GM19455 (cell line): ENCODE results near the gene NEXN.
"Not testable (repeated sequence)": the region's sequence is repeated elsewhere in the genome, so short reads cannot be mapped to it uniquely, and the experiment has no call there.

Experiments used
- ATAC-seq: cut with Tn5 transposase; IDR thresholded peaks from one replicate; pipeline ENCODE4 v1.9.1; 2021; ENCODE audit not compliant: unreplicated experiment

The NEXN gene

DNA sequence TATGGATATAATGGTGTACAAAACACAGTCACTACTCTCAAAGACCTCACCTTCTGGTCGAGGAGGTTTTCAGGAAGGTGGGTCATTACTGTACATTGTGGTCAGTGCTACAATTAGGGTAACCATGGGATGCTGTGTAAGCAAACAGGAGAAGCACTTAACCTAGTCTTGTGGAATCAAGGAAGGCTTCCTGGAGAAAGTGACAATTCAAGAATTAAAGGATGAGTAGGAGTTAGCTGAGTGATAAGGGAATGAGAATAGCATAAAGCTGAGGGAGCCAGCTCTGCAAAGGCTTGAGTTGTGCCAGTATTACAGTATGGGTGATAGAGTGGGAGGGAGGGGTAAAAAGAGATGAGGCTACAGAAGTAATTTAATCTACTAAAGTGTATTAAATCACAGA is 17.2 kb downstream of the NEXN start:
- ATAC-seq: no peak

DNA sequence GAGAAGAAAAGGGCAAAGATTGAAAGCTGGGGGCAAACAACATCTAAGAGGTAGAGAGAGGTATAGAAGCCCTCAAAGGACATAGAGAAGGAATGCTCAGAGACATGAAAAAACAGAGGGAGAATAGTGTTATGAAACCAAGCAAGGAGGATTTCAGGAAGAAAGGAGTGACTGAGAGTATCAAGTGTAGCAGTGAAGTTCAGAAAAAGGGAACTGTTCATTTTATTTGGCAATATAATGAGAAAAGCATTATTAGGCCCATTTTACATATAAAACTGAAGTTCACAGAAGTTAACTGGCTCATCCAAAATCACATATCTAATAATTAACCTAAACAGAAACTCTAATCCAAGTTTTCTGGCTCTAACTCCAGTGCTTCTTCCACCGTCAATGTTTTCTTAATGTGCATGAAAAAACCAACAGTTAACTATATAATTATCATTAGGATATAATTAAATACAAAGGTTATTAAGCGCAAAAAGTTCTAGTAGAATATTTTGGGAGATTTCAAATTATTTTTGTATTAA is 17.7 kb downstream of the NEXN start:
- ATAC-seq: no peak

DNA sequence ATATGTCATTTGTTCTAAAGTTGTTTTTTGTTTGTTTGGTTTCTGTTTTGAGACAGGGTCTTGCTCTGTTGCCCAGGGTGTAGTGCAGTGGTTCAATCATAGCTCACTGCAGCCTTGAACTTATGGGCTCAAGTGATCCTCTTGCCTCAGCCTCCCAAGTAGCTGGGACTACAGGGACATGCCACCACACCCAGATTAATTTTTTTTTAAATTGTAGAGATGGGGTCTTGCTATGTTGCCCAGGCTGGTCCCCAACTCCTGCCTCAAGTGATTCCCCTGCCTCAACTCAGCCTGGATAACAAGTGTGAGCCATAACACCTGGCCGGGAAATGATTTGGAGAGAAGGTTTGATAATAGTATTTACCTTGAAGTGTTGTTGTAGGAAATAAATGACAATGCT is 18.2 kb downstream of the NEXN start:
- no peak for ATAC-seq

- ATAC-seq: no peak
Measured at GRCh38 chr1:77910116-77910515, 21.7 kb downstream of the NEXN start.

DNA sequence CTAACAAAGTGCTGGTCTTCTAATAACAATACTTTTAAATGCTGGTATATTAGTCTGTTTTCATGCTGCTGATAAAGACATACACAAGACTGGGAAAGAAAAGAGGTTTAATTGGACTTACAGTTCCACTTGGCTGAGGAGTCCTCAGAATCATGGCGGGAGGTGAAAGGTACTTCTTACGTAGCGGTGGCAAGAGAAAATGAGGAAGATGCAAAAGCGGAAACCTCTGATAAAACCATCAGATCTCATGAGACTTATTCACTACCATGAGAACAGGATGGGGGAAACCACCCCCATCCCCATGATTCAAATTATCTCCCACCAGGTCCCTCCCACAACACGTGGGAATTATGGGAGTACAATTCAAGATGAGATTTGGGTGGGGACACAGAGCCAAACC is 30.5 kb downstream of the NEXN start:
- not testable (repeated sequence) for ATAC-seq

DNA sequence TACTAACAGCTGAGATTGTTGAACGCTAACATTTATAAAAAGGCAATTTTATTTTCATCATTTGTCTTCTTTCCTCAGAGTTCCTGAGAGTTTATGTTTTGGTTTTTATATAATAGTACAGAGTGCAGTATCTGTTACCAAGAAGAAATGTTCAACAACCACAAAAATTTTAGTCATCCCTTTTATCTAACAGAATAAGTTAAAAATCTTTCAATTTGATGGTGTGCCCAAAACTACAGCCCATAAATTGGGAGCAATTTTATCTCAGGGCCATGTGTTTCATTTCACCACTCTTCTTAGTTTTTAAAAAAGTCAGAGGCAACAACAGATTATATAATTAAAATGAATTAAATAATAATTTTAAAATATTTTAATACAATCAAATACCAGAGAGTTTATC is 37.1 kb downstream of the NEXN start:
- no peak for ATAC-seq

DNA sequence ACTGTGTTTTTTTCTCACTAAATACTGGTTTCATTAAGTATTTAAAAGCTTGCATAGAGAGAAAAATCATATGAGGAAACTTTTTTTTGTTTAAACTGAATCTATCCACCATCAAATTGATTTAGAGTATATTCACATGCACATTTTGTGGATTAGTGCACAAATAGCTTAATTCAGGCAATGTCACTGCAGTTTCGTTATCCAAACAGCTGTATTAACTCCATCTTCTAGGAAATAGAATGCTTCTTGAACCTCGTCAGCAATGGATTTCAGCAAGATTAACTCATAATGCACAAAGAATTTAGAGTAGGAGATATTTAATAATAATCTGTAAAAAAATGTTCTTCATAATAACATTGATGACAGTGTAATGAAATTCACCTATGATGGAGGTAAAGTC is 37.5 kb downstream of the NEXN start:
- no peak for ATAC-seq

DNA sequence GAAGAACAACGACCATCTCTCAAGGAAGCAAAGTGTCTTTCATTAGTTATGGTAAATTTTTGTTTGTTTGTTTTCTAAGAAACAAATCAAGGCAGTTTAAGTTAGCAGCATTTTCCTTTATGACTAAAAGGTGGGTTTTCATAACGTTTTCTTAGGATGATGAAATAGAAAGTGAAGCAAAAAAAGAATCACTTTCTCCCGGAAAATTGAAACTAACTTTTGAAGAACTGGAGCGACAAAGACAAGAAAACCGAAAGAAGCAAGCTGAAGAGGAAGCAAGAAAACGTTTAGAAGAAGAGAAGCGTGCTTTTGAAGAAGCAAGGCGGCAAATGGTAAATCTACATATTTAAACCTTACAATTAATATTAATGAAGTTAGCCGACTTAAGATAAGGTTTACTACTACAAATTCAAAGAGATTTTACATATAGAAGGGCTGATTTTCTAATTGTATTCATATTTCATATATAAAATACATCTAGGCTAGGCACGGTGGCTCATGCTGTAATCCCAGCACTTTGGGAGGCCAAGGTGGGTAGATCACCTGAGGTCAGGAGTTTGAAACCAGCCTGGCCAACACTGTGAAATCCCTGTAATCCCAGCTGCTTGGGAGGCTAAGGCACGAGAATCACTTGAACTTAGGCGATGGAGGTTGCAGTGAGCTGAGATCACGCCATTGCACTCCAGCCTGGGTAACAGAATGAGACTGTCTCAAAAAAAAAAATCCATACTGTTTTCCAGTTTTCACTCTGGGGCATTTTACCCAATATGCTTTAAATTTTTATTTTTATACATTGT is 38.3 kb downstream of the NEXN start:
- ATAC-seq: peak; percentile 63

- peak; percentile 12 for ATAC-seq
Measured at GRCh38 chr1:77927414-77927813, 39.0 kb downstream of the NEXN start.

- ATAC-seq: no peak
Measured at GRCh38 chr1:77929806-77930205, 41.4 kb downstream of the NEXN start.

- no peak for ATAC-seq
Measured at GRCh38 chr1:77938651-77939050, 50.2 kb downstream of the NEXN start.

GRCh38 chr1:77940921-77941570 is 52.6 kb downstream of the NEXN start:
- ATAC-seq: no peak

- no peak for ATAC-seq
Measured at GRCh38 chr1:77942400-77943140, 54.1 kb downstream of the NEXN start.

DNA sequence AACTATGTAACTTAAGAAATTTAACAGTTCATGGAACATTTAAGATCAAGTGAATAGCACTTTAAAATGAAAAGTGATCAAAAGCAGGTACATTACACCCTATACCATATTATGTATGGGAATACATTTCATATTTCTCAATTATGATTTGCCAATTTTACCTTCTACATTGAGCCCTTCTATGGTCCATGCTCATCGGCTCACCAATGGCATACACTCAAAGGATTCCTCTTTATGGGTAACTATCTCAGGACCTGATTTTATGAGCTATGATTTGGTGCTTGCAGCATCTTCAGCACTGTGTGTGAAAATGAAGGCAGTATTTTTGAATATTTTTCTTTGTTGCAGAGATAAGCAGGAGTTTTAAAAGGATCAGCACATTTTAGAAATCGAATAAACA is 56.9 kb downstream of the NEXN start:
- ATAC-seq: no peak

GRCh38 chr1:77948841-77949424 is 60.5 kb downstream of the NEXN start:
- ATAC-seq: no peak

GRCh38 chr1:77950873-77951272 is 62.4 kb downstream of the NEXN start:
- peak; percentile 55 for ATAC-seq

DNA sequence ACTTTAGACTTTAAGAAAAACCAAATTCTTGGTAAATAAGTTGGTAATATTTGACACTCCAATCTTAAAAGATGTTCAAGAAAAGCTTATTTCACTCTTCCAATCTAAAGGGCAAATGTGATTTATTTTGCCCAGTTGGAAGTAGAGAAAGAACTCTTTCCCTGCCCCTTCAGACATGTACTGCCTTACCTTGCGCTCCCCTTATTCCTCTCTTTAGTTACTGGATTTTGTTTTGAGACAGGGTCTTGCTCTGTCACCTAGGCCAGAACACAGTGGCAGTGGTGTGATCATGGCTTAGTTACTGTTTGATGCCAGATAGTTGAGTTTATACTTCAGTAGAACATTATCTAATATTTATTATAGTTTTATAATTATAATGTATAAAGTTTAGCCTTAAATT is 62.9 kb downstream of the NEXN start:
- no peak for ATAC-seq

DNA sequence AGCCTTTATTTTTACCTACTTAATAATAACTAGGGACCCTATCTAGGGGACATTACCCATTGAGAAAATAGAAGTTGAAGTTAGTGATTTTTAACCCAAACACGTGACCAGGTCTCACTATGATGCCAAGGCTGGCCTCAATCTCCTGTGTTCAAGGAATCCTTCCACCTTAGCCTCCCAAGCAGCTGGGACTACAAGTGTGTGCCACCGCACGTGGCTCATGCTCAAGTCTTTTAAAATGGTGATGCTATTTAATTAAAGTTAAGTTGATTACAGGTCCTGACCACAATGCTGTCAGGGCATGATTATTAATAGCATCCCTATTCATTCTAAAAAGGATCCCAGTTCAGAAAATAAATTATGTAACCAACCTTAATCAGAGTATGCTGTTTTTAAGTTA is 65.5 kb downstream of the NEXN start:
- no peak for ATAC-seq

DNA sequence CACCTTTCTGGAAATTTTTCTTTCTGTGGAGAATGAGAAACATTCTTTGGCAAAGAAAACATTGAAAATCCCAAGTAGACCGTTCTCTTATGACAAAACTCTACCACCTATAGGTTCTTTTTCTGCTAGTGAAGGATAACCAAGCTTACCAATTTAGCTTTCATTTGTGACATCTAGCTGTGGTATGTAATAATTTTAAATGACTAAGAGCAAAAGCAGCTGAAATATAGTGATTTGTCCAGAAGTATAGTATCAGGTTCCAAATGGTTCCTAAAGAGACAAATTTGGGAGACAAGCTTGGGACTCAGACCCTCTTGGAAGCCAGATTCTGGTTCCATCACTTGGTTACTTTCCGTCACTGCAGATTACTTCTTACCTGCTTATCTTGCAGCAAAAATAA is 66.1 kb downstream of the NEXN start:
- ATAC-seq: no peak

DNA sequence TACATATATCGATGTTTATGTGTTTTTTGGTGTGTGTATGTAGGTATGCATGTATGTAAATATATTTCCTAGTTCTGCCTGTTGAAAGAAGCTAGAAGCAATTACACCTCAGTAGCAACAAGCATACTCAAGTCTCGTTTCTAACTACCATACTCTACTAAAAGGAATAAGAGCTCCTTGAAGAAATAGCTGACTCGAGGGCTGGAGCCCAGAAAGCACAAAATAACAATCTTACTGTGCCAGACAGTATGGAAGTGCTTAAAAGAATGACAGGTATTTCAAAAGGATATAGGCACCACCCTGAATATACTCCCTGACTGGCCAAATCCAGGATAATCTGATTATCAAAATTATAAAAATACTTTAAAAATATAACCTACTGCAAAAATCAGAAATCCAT is 67.3 kb downstream of the NEXN start:
- ATAC-seq: no peak

DNA sequence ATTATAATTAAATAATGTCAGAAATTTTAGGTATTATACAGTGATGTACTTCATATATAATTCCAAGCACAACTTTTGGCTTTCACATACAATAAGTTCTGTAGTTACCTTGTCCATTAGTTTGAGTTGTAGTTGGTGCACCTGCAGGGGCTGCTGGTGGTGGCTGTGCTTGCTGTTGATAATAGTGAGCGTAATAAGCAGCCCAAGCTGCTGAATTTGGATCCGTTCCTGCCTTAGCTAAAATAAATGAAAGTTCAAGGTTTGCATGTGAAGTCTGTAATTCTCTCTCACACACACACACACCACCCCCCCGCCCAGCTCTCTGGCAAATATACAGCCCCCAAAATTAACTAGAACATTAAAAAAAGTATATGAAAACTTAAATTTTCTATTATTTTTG is 68.0 kb downstream of the NEXN start:
- no peak for ATAC-seq
